Measurements from ENCODE around the gene FRMD1. TPM values are rescaled to one million over a fixed set of nuclear protein-coding genes. Genes with fewer than 3 reads are reported as not detected.

The FRMD1 gene
- total RNA-seq, 4 donors from 2014 or later, result 0.13 TPM; not detected in 3

- intact Hi-C loops (cut with DNase I), result no loop called here
- no peak for DNase-seq
- H3K27me3 ChIP-seq, result no peaks in the 10 kb centered on the region
- no peaks in the 10 kb centered on the region for H3K36me3 ChIP-seq
- H3K4me1 ChIP-seq, result no peaks in the 10 kb centered on the region
- no peak overlapping the region for H3K4me3 ChIP-seq (replicated peaks in 1 of 3)
- TF ChIP-seq, protein P1, sequence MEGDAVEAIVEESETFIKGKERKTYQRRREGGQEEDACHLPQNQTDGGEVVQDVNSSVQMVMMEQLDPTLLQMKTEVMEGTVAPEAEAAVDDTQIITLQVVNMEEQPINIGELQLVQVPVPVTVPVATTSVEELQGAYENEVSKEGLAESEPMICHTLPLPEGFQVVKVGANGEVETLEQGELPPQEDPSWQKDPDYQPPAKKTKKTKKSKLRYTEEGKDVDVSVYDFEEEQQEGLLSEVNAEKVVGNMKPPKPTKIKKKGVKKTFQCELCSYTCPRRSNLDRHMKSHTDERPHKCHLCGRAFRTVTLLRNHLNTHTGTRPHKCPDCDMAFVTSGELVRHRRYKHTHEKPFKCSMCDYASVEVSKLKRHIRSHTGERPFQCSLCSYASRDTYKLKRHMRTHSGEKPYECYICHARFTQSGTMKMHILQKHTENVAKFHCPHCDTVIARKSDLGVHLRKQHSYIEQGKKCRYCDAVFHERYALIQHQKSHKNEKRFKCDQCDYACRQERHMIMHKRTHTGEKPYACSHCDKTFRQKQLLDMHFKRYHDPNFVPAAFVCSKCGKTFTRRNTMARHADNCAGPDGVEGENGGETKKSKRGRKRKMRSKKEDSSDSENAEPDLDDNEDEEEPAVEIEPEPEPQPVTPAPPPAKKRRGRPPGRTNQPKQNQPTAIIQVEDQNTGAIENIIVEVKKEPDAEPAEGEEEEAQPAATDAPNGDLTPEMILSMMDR (IDR thresholded peaks at IDR 0.05), result no peak
- no peak for TF ChIP-seq POLR2A (IDR thresholded peaks at IDR 0.05)
- H3K9me3 ChIP-seq, result no peaks in the 10 kb centered on the region
- WGBS, 2 donors, result 79 to 81% methylated on average over 10 of the region's 13 CpGs
- H3K27ac ChIP-seq, result no peak overlapping the region
Observed at GRCh38 chr6:168073937-168074730, 4.9 kb downstream of the FRMD1 start.

GRCh38 chr6:168072730-168073129, 6.3 kb downstream of the FRMD1 start:
- no peak for DNase-seq
- H3K36me3 ChIP-seq, result no peaks in the 10 kb centered on the region
- no peaks in the 10 kb centered on the region for H3K9me3 ChIP-seq
- no peaks in the 10 kb centered on the region for H3K27me3 ChIP-seq
- H3K27ac ChIP-seq, result no peak overlapping the region
- H3K4me3 ChIP-seq (replicated peaks in 1 of 3), result no peak overlapping the region
- TF ChIP-seq, protein P1 (IDR thresholded peaks at IDR 0.05), result no peak
- TF ChIP-seq POLR2A (IDR thresholded peaks at IDR 0.05), result no peak
- WGBS, 2 donors, result 60 to 62% methylated on average over 4 of the region's 4 CpGs
- no peaks in the 10 kb centered on the region for H3K4me1 ChIP-seq
- intact Hi-C loops (cut with DNase I), result no loop called here

GRCh38 chr6:168072261-168072660, 6.8 kb downstream of the FRMD1 start:
- intact Hi-C loops (cut with DNase I), result no loop called here
- Histone ChIP-seq H3K27me3 (no peaks in the 10 kb centered on the region), H3K4me3 (replicated peaks in 1 of 3) (no peak overlapping the region), H3K9me3 (no peaks in the 10 kb centered on the region), H3K4me1 (no peaks in the 10 kb centered on the region), H3K36me3 (no peaks in the 10 kb centered on the region), H3K27ac (no peak overlapping the region)
- 89 to 92% methylated on average over 13 to 24 of the region's 24 CpGs for WGBS, 2 donors
- TF ChIP-seq POLR2A (IDR thresholded peaks at IDR 0.05), result no peak
- TF ChIP-seq, protein P1 (IDR thresholded peaks at IDR 0.05), result no peak
- DNase-seq, result no peak

DNA sequence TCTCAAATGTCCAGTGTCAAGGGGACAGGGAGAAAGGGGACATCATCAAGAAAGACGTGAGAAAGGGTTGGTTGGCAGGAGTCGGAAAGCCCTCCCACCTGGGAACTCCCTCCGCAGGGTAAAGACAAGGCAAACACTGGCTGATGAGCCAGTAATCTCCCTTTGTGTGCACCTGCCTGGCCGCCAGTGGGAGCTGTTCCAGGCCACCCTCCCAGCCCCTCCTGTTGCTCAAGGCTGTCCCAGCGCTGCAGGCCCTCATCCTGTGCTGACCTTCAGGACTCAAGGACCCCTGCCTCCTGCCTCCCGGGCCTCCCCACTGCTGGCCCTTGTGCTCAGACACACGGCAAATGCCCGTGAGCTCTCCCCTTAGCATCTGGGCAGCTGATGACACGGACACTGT, 7.4 kb downstream of the FRMD1 start:
- no peaks in the 10 kb centered on the region for H3K27me3 ChIP-seq
- intact Hi-C loops (cut with DNase I), result no loop called here
- WGBS, 2 donors, result 75 to 79% methylated on average over 8 to 9 of the region's 9 CpGs
- no peak for DNase-seq
- TF ChIP-seq, protein P1 (IDR thresholded peaks at IDR 0.05), result no peak
- no peak for TF ChIP-seq POLR2A (IDR thresholded peaks at IDR 0.05)
- H3K4me3 ChIP-seq (replicated peaks in 1 of 3), result no peak overlapping the region
- H3K36me3 ChIP-seq, result no peaks in the 10 kb centered on the region
- H3K27ac ChIP-seq, result no peak overlapping the region
- no peaks in the 10 kb centered on the region for H3K9me3 ChIP-seq
- no peaks in the 10 kb centered on the region for H3K4me1 ChIP-seq

GRCh38 chr6:168070804-168071203, 8.2 kb downstream of the FRMD1 start:
- TF ChIP-seq, protein P1 (IDR thresholded peaks at IDR 0.05), result no peak
- no peak for TF ChIP-seq POLR2A (IDR thresholded peaks at IDR 0.05)
- Histone ChIP-seq H3K27me3 (no peaks in the 10 kb centered on the region), H3K9me3 (no peaks in the 10 kb centered on the region), H3K27ac (no peak overlapping the region), H3K4me3 (replicated peaks in 1 of 3) (no peak overlapping the region), H3K36me3 (no peaks in the 10 kb centered on the region), H3K4me1 (no peaks in the 10 kb centered on the region)
- no peak for DNase-seq
- intact Hi-C loops (cut with DNase I), result no loop called here
- WGBS, 2 donors, result 85 to 87% methylated on average over 5 to 7 of the region's 7 CpGs
